ENCODE results near the gene DUOX2. TPM values are rescaled to one million over a fixed set of nuclear protein-coding genes. Genes with fewer than 3 reads are reported as not detected.

DUOX2 gene
- total and polyA plus RNA-seq, 2 of the 13 experiments (the other 11 are each of a cell fraction or from before 2014, with no cell fraction given): 0.08 TPM; not detected in 1

- 76% methylated on average over 35 of the region's 57 CpGs for WGBS (ENCODE audit: low lambda C conversion rate)
- FAIRE-seq: no peak
Measured at GRCh38 chr15:45134682-45135604, 21.0 kb upstream of the DUOX2 start.

More at GRCh38 chr15:45134682-45135604, 21.0 kb upstream of the DUOX2 start:
- Histone ChIP-seq H3K9me3 (ENCODE audit: low read length) (no peaks in the 10 kb centered on the region), H3K79me2 (ENCODE audit: insufficient read depth, low read length) (no peaks in the 10 kb centered on the region), H3K27me3 (ENCODE audit: control insufficient read depth in 1 of 2, insufficient read depth in 2 of 2, low read length in 2 of 2) (peaks cover 4 to 18% of the 10 kb centered on the region in 2 experiments; a peak in 4 of 5 replicates), H3K36me3 (replicated peaks in 1 of 2; ENCODE audit: control insufficient read depth in 1 of 2, insufficient read depth in 2 of 2, low read length in 2 of 2) (no peaks in the 10 kb centered on the region), H3K4me1 (ENCODE audit: insufficient read depth, low read length) (peaks cover 25% of the 10 kb centered on the region), H3K4me2 (ENCODE audit: low read depth, low read length) (no peak overlapping the region), H3K4me3 (replicated peaks in 1 of 3; ENCODE audit: insufficient read depth in 1 of 3, low read depth in 2 of 3, low read length in 3 of 3) (no peak overlapping the region), H3K9ac (ENCODE audit: insufficient read depth, low read depth, low read length) (no peak overlapping the region), H3K27ac (ENCODE audit: extremely low read length, insufficient read depth, low read length) (no peak overlapping the region), H4K20me1 (ENCODE audit: insufficient read depth, low read length) (no peaks in the 10 kb centered on the region), H2AFZ (ENCODE audit: low read length) (no peak overlapping the region)
- ATAC-seq (no peak), DNase-seq (ENCODE audit: low spot score) (no peak)
- in situ Hi-C loops (cut with HindIII; ENCODE audit: extremely low pct_ligation_motif_present, low pct_unique_long_range_greater_than_20kb): no loop called here
- POLR2A ChIA-PET: no interaction called here
- BruUV-seq (replicated peaks): no TSS peak
- no peak for TF ChIP-seq ATRX (CRISPR knock-in tag; IDR thresholded peaks at IDR 0.05; ENCODE audit: borderline replicate concordance)
- no peak for TF ChIP-seq ZNF318 (CRISPR knock-in tag; IDR thresholded peaks at IDR 0.05)
- TF ChIP-seq RAD21 (CRISPR knock-in tag; IDR thresholded peaks at IDR 0.05): no peak
- no peak for TF ChIP-seq ZSCAN12 (CRISPR knock-in tag; IDR thresholded peaks at IDR 0.05)
- no peak for TF ChIP-seq RFXANK (CRISPR knock-in tag; IDR thresholded peaks at IDR 0.05)
- no peak for TF ChIP-seq ZNF883 (CRISPR knock-in tag; IDR thresholded peaks at IDR 0.05; ENCODE audit: not compliant biosample characterization)
- TF ChIP-seq HHEX (CRISPR knock-in tag; IDR thresholded peaks at IDR 0.05): no peak
- TF ChIP-seq ZNF335 (CRISPR knock-in tag; IDR thresholded peaks at IDR 0.05): no peak
- intact Hi-C loops (cut with micrococcal nuclease; ENCODE audit: unreplicated experiment): no loop called here
- CTCF ChIA-PET (ENCODE audit: low intra/inter-chr PET ratio, low total read pairs): no interaction called here
